A673 (cell line): ENCODE data around the gene LAMA3. TPM values are rescaled to one million over a fixed set of nuclear protein-coding genes. Genes with fewer than 3 reads are reported as not detected.

Source experiments
- BruUV-seq: library from RNA; stranded (reverse); fragments of 400-500 nt; replicated peaks from 2 replicates; lab custom pipeline; 2021; lab: Mats Ljungman, UMichigan
- CTCF ChIA-PET: fragments of 300-600 bp; sonication (Branson Sonifier 250); formaldehyde crosslinking; loops from one replicate; lab custom pipeline; 2022; ENCODE audit warnings: antibody characterized with exemption; lab: Charles Lee
- POLR2A ChIA-PET: fragments of 300-600 bp; sonication (Branson Sonifier 250); formaldehyde crosslinking; loops from one replicate; lab custom pipeline; 2022; ENCODE audit warnings: antibody characterized with exemption; ENCODE audit not compliant: low non-redundant PET; lab: Charles Lee
- DNase-seq: peaks from one replicate; pipeline ENCODE4 v3.0.0-alpha.2; 2015; ENCODE audit warnings: low spot score
- H3K27ac ChIP-seq: fragments of 200-600 bp; sonication (generic); 2 replicates; pipeline ENCODE4 v1.5.1; 2016; ENCODE audit warnings: mixed run types, low read depth, mild to moderate bottlenecking, mixed read lengths, antibody characterized with exemption, low read length; ENCODE audit not compliant: poor library complexity, severe bottlenecking
- H3K27me3 ChIP-seq: fragments of 200-600 bp; sonication (generic); replicated peaks from 2 replicates; pipeline ENCODE4 v1.6.1; 2017; ENCODE audit warnings: mixed run types, low read depth, mild to moderate bottlenecking, mixed read lengths, antibody characterized with exemption, low read length; ENCODE audit not compliant: insufficient read depth, poor library complexity
- H3K36me3 ChIP-seq: fragments of 200-600 bp; sonication (generic); 2 replicates; pipeline ENCODE4 v1.6.1; 2016; ENCODE audit warnings: mixed run types, mild to moderate bottlenecking, mixed read lengths, antibody characterized with exemption, low read length; ENCODE audit not compliant: insufficient read depth, poor library complexity, severe bottlenecking
- H3K4me1 ChIP-seq: fragments of 200-600 bp; sonication (generic); 2 replicates; pipeline ENCODE4 v1.6.1; 2017; ENCODE audit warnings: mixed run types, mild to moderate bottlenecking, mixed read lengths, antibody characterized with exemption, low read length; ENCODE audit not compliant: insufficient read depth, poor library complexity, severe bottlenecking
- H3K4me3 ChIP-seq: fragments of 200-600 bp; sonication (generic); 2 replicates; pipeline ENCODE4 v1.5.1; 2016; ENCODE audit warnings: low read depth, mixed run types, mild to moderate bottlenecking, mixed read lengths, low read length; ENCODE audit not compliant: poor library complexity, severe bottlenecking
- H3K9me3 ChIP-seq: fragments of 200-600 bp; sonication (generic); 2 replicates; pipeline ENCODE4 v1.6.1; 2016; ENCODE audit warnings: mixed run types, low read depth, mild to moderate bottlenecking, mixed read lengths, antibody characterized with exemption, low read length; ENCODE audit not compliant: poor library complexity, severe bottlenecking
- EZH2 ChIP-seq: fragments of 200-600 bp; sonication (generic); IDR thresholded peaks from 2 replicates; pipeline ENCODE4 v1.6.1; 2017; ENCODE audit warnings: borderline replicate concordance, low read depth, mild to moderate bottlenecking, mixed read lengths, antibody characterized with exemption, low read length; ENCODE audit not compliant: poor library complexity, severe bottlenecking
- intact Hi-C: fragments of 100-400 bp; cut with micrococcal nuclease; formaldehyde crosslinking; loops from one replicate; pipeline ENCODE4 v1.10.0; 2022; ENCODE audit not compliant: unreplicated experiment
- total RNA-seq: library from RNA; stranded (reverse); gene quantifications from 2 replicates; pipeline ENCODE4 v1.2.3, GENCODE V29; 2021
- TF ChIP-seq, protein P1 (sequence below): fragments of 300-800, 200-600 bp; sonication (generic); conservative IDR thresholded peaks from 2 replicates; pipeline ENCODE4 v1.5.1; 2017; ENCODE audit warnings: low read depth, mild to moderate bottlenecking, antibody characterized with exemption, low read length, moderate library complexity, mixed read lengths

LAMA3 gene
- total RNA-seq, 1 experiment from 2014 or later = 2.7 TPM

DNA sequence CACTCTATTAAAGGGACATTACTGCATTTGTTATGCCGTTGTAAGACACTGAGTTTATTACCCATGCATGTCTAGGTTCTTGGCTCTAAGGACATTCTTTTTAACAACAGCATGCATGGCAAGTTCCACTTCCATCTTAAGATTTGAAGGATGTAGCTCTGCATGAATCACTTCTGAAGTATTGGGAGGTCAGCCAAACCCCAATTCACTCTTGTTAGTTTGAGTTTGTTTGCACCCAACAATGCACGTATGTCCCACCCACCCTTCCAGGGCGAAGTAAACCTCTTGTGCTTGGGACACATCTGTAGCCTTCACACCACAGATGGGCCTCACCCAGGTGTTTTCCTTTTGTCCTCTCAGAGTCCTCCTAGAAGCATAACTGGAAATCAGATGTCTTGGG, 5.6 kb upstream of the LAMA3 start:
- DNase-seq = no peak
- Histone ChIP-seq H3K4me3 (no peak overlapping the region), H3K36me3 (no peaks in the 10 kb centered on the region), H3K27me3 (no peaks in the 10 kb centered on the region), H3K9me3 (no peaks in the 10 kb centered on the region), H3K4me1 (no peaks in the 10 kb centered on the region), H3K27ac (no peak overlapping the region)
- ChIA-PET POLR2A (no interaction called here), CTCF (no interaction called here)
- intact Hi-C loops = no loop called here
- BruUV-seq = no TSS peak
- no peak for TF ChIP-seq EZH2
- TF ChIP-seq, protein P1, sequence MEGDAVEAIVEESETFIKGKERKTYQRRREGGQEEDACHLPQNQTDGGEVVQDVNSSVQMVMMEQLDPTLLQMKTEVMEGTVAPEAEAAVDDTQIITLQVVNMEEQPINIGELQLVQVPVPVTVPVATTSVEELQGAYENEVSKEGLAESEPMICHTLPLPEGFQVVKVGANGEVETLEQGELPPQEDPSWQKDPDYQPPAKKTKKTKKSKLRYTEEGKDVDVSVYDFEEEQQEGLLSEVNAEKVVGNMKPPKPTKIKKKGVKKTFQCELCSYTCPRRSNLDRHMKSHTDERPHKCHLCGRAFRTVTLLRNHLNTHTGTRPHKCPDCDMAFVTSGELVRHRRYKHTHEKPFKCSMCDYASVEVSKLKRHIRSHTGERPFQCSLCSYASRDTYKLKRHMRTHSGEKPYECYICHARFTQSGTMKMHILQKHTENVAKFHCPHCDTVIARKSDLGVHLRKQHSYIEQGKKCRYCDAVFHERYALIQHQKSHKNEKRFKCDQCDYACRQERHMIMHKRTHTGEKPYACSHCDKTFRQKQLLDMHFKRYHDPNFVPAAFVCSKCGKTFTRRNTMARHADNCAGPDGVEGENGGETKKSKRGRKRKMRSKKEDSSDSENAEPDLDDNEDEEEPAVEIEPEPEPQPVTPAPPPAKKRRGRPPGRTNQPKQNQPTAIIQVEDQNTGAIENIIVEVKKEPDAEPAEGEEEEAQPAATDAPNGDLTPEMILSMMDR = no peak

DNA sequence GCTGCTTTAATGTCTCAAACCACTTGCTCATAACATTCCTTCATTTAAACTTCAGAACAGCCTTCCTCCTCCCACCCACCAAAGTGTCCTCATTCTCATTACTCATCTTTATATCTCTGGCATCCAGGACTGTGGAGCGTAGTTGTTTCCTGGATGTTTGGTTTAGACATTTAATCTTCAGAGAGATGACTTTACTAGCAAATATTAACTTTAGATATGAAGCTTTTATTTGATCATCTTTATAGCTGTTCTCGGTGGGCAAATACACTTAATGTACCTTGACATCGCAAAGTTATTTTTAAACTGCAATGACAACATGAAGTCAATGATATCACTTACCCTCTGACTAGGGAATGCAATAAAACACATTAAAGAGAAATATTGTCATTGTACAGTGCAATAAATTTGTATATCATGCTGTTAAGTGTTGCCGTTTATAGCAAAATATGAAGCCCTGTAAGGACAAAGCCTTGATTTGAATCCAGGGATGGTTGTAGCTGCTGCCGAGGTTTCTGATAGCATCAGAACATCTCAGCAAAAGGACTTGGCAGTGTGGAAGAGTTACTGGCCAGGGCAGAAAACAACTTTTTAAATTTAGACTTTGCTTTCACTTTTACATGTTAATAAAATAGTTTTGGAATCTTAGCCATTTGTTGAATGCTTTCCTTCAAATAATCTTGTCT, 4.6 kb upstream of the LAMA3 start:
- H3K36me3 ChIP-seq = no peaks in the 10 kb centered on the region
- no peak overlapping the region for H3K4me3 ChIP-seq
- DNase-seq = no peak
- ChIA-PET POLR2A (no interaction called here), CTCF (no interaction called here)
- TF ChIP-seq, protein P1 = no peak
- no peak for TF ChIP-seq EZH2
- peaks cover 2% of the 10 kb centered on the region for H3K27me3 ChIP-seq
- H3K9me3 ChIP-seq = no peaks in the 10 kb centered on the region
- no TSS peak for BruUV-seq
- intact Hi-C loops = loop anchor here (5.0 kb wide), 1 partner anchor 53 kb away; no protein-coding TSS in a partner anchor
- no peaks in the 10 kb centered on the region for H3K4me1 ChIP-seq
- no peak overlapping the region for H3K27ac ChIP-seq

DNA sequence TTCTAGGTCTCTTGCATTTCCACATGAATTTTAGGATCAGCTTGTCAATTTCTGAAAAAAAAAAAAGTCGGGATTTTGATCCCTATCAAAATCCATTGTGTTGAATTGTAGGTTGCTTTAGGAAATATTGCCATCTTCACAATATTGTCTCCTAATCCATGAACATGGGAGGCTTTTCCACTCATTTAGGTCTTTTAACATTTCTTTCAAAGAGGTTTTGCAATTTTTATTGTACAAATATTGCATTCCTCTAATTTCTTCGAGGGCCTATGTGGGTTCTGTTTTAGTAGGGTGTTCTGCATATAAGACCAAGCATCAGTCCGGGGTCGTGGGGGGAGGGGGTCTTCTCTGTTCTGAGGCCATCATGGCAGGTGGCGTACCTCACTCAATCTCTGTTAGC, 725 bp upstream of the LAMA3 start:
- ChIA-PET POLR2A (no interaction called here), CTCF (interaction anchor here (0.6 kb wide), 1 partner anchor 591 kb away, joined by 5 read pairs; no protein-coding TSS in a partner anchor)
- intact Hi-C loops = loop anchor here (5.0 kb wide), 1 partner anchor 49 kb away; no protein-coding TSS in a partner anchor
- Histone ChIP-seq H3K27ac (no peak overlapping the region), H3K36me3 (no peaks in the 10 kb centered on the region), H3K9me3 (no peaks in the 10 kb centered on the region), H3K4me1 (no peaks in the 10 kb centered on the region), H3K27me3 (peaks cover 6% of the 10 kb centered on the region), H3K4me3 (peak overlapping the region; percentile 46)
- TF ChIP-seq EZH2 = no peak
- TF ChIP-seq, protein P1 = no peak
- no TSS peak for BruUV-seq
- no peak for DNase-seq
